Measurements from ENCODE around the gene MDC1. TPM values are rescaled to one million over a fixed set of nuclear protein-coding genes. Genes with fewer than 3 reads are reported as not detected.
A peak's percentile ranks its signal among the peaks of the same experiment; 100 is the strongest.
"Not testable (repeated sequence)": the region's sequence is repeated elsewhere in the genome, so short reads cannot be mapped to it uniquely, and the experiment has no call there.

MDC1 gene
- total RNA-seq, 1 experiment from 2014 or later = 66.6 TPM

GRCh38 chr6:30672445-30673253 is 44.4 kb downstream of the MDC1 start, which contains the start of gene DHX16:
DHX16 (minus strand) TSS chr6:30673006; CDS start chr6:30672841, 165 bp downstream.
- Mint-ChIP-seq H3K4me1 (ENCODE audit: low read depth, unreplicated experiment) (peaks cover 29% of the 10 kb centered on the region), H3K4me3 (ENCODE audit: low read depth, unreplicated experiment) (peak within 1 kb of the TSS; percentile 84), H3K9me3 (ENCODE audit: low read depth, unreplicated experiment) (no peaks in the 10 kb centered on the region), H3K36me3 (ENCODE audit: insufficient read depth, unreplicated experiment) (peaks cover 60% of the 10 kb centered on the region), H3K27me3 (ENCODE audit: unreplicated experiment) (no peaks in the 10 kb centered on the region), H3K27ac (ENCODE audit: unreplicated experiment) (peak within 1 kb of the TSS; percentile 18)
- TF ChIP-seq CTCF (IDR thresholded peaks at IDR 0.05; ENCODE audit: unreplicated experiment) = peak; percentile 59
- DNase-seq = peak; percentile 98
- TSS peak; percentile 61 for BruUV-seq (replicated peaks)
- intact Hi-C loops (cut with micrococcal nuclease; ENCODE audit: unreplicated experiment) = loop anchor here (2.0 to 10.0 kb wide), 2 partner anchors 192 to 212 kb away; partner anchors contain the start of gene DDR1
- CTCF ChIA-PET = interaction anchor here (0.7 to 2.9 kb wide), 12 partner anchors 11 to 415 kb away, joined by 3 to 30 read pairs (median 4); partner anchors contain the start of genes DDR1, MDC1 and MRPS18B

GRCh38 chr6:30670760-30671527 is 46.1 kb downstream of the MDC1 start:
- Mint-ChIP-seq H3K36me3 (ENCODE audit: insufficient read depth, unreplicated experiment) (peaks cover 60% of the 10 kb centered on the region), H3K27me3 (ENCODE audit: unreplicated experiment) (no peaks in the 10 kb centered on the region), H3K4me1 (ENCODE audit: low read depth, unreplicated experiment) (peaks cover 29% of the 10 kb centered on the region), H3K4me3 (ENCODE audit: low read depth, unreplicated experiment) (peak overlapping the region; percentile 84), H3K9me3 (ENCODE audit: low read depth, unreplicated experiment) (no peaks in the 10 kb centered on the region), H3K27ac (ENCODE audit: unreplicated experiment) (no peak overlapping the region)
- no TSS peak for BruUV-seq (replicated peaks)
- TF ChIP-seq CTCF (IDR thresholded peaks at IDR 0.05; ENCODE audit: unreplicated experiment) = peak; percentile 19
- no peak for DNase-seq
- CTCF ChIA-PET = interaction anchor here (0.5 kb wide), 1 partner anchor 21 kb away, joined by 3 read pairs; no protein-coding TSS in a partner anchor
- intact Hi-C loops (cut with micrococcal nuclease; ENCODE audit: unreplicated experiment) = loop anchor here (10.0 kb wide), 1 partner anchor 214 kb away; the partner anchor contains the start of gene DDR1

- CTCF ChIA-PET; DNase-seq; intact Hi-C loops (cut with micrococcal nuclease; ENCODE audit: unreplicated experiment); BruUV-seq (replicated peaks); H3K27me3 Mint-ChIP-seq (ENCODE audit: unreplicated experiment); H3K4me3 Mint-ChIP-seq (ENCODE audit: low read depth, unreplicated experiment); H3K9me3 Mint-ChIP-seq (ENCODE audit: low read depth, unreplicated experiment); H3K27ac Mint-ChIP-seq (ENCODE audit: unreplicated experiment): not testable (repeated sequence)
- Mint-ChIP-seq H3K4me1 (ENCODE audit: low read depth, unreplicated experiment) (peaks cover 14% of the 10 kb centered on the region), H3K36me3 (ENCODE audit: insufficient read depth, unreplicated experiment) (peaks cover 90% of the 10 kb centered on the region)
Observed at GRCh38 chr6:30666300-30666699, 50.8 kb downstream of the MDC1 start.

- no peak overlapping the region for H3K27ac Mint-ChIP-seq (ENCODE audit: unreplicated experiment)
- no TSS peak for BruUV-seq (replicated peaks)
- CTCF ChIA-PET = interaction anchor here (0.5 to 0.7 kb wide), 2 partner anchors 45 to 69 kb away, joined by 3 to 6 read pairs; no protein-coding TSS in a partner anchor
- H3K27me3 Mint-ChIP-seq (ENCODE audit: unreplicated experiment) = no peaks in the 10 kb centered on the region
- peaks cover 89% of the 10 kb centered on the region for H3K36me3 Mint-ChIP-seq (ENCODE audit: insufficient read depth, unreplicated experiment)
- TF ChIP-seq CTCF (IDR thresholded peaks at IDR 0.05; ENCODE audit: unreplicated experiment) = no peak
- no peaks in the 10 kb centered on the region for H3K9me3 Mint-ChIP-seq (ENCODE audit: low read depth, unreplicated experiment)
- intact Hi-C loops (cut with micrococcal nuclease; ENCODE audit: unreplicated experiment) = no loop called here
- H3K4me1 Mint-ChIP-seq (ENCODE audit: low read depth, unreplicated experiment) = peaks cover 3% of the 10 kb centered on the region
- DNase-seq = no peak
- H3K4me3 Mint-ChIP-seq (ENCODE audit: low read depth, unreplicated experiment) = no peak overlapping the region
Observed at GRCh38 chr6:30664994-30665767, 51.9 kb downstream of the MDC1 start.

- BruUV-seq (replicated peaks); CTCF ChIA-PET; H3K27me3 Mint-ChIP-seq (ENCODE audit: unreplicated experiment): not testable (repeated sequence)
Observed at GRCh38 chr6:30657922-30658321, 59.2 kb downstream of the MDC1 start.

More at GRCh38 chr6:30657922-30658321, 59.2 kb downstream of the MDC1 start:
- H3K4me1 Mint-ChIP-seq (ENCODE audit: low read depth, unreplicated experiment); H3K27ac Mint-ChIP-seq (ENCODE audit: unreplicated experiment); H3K4me3 Mint-ChIP-seq (ENCODE audit: low read depth, unreplicated experiment); DNase-seq; intact Hi-C loops (cut with micrococcal nuclease; ENCODE audit: unreplicated experiment); H3K9me3 Mint-ChIP-seq (ENCODE audit: low read depth, unreplicated experiment): not testable (repeated sequence)
- H3K36me3 Mint-ChIP-seq (ENCODE audit: insufficient read depth, unreplicated experiment) = peaks cover 90% of the 10 kb centered on the region
